Transverse colon (tissue), 3 donors: Measurements from ENCODE around the gene OR51G2.

Source experiments
- CTCF ChIP-seq, 5 experiments: fragments of 200-600 bp in 3 of 5; fragments of 450-650 bp in 2 of 5; sonication (generic) in 3 of 5; IDR thresholded peaks; 1 replicate in 2 of 5; 2 replicates in 3 of 5; pipeline ENCODE4 v1.5.1; 2016 to 2017; ENCODE audit warnings: antibody characterized with exemption in 5 of 5, inconsistent platforms in 3 of 5, mild to moderate bottlenecking in 2 of 5, moderate library complexity in 1 of 5
- EP300 ChIP-seq: sonication (generic); formaldehyde crosslinking; IDR thresholded peaks from one replicate; pipeline ENCODE4 v1.6.1; 2017; ENCODE audit warnings: antibody characterized with exemption, low read depth
- POLR2A ChIP-seq: fragments of 450-650 bp; IDR thresholded peaks from one replicate; pipeline ENCODE4 v1.6.1; 2016; ENCODE audit warnings: antibody characterized with exemption, mild to moderate bottlenecking, moderate library complexity

GRCh38 chr11:4924239-4924638, 5.1 kb upstream of the OR51G2 start, which contains the start of gene OR51G1:
- TF ChIP-seq CTCF (IDR thresholded peaks at IDR 0.05) = no peak
- TF ChIP-seq POLR2A = no peak
- TF ChIP-seq EP300 = no peak
